WERI-Rb-1 (cell line): Measurements from ENCODE around the gene ZNF407.

ENCODE experiments used
- DNase-seq: peaks from one replicate; pipeline ENCODE4 v3.0.0-alpha.2; 2020
- H3K27ac ChIP-seq: fragments of 250-450 bp; sonication (Bioruptor Pico); 2 replicates; pipeline ENCODE4 v1.5.1; 2020; ENCODE audit warnings: mild to moderate bottlenecking, moderate library complexity
- H3K27me3 ChIP-seq: fragments of 250-450 bp; sonication (Bioruptor Pico); 2 replicates; pipeline ENCODE4 v1.5.1; 2021; ENCODE audit warnings: mild to moderate bottlenecking, low read depth, moderate library complexity; ENCODE audit not compliant: insufficient read depth, severe bottlenecking
- H3K36me3 ChIP-seq: fragments of 250-450 bp; sonication (Bioruptor Pico); 2 replicates; pipeline ENCODE4 v1.5.1; 2020; ENCODE audit warnings: mild to moderate bottlenecking, moderate library complexity
- H3K4me3 ChIP-seq: 2 replicates; pipeline ENCODE4 v1.5.1; 2011; ENCODE audit warnings: low read depth, mild to moderate bottlenecking, control low read depth, low read length
- H3K9me3 ChIP-seq: fragments of 250-450 bp; sonication (Bioruptor Pico); 2 replicates; pipeline ENCODE4 v1.5.1; 2021; ENCODE audit warnings: mild to moderate bottlenecking, moderate library complexity; ENCODE audit not compliant: severe bottlenecking
- TF ChIP-seq, protein P1 (sequence below): IDR thresholded peaks from 2 replicates; pipeline ENCODE4 v1.5.1; 2011; ENCODE audit warnings: low read depth, mild to moderate bottlenecking, control low read depth, inconsistent platforms, low read length

ZNF407 gene

GRCh38 chr18:74632351-74632679 is 34.6 kb downstream of the ZNF407 start:
- Histone ChIP-seq H3K36me3 (peaks cover 21% of the 10 kb centered on the region), H3K4me3 (no peak overlapping the region), H3K27ac (no peak overlapping the region), H3K9me3 (no peaks in the 10 kb centered on the region), H3K27me3 (no peaks in the 10 kb centered on the region)
- DNase-seq = no peak
- TF ChIP-seq, protein P1, sequence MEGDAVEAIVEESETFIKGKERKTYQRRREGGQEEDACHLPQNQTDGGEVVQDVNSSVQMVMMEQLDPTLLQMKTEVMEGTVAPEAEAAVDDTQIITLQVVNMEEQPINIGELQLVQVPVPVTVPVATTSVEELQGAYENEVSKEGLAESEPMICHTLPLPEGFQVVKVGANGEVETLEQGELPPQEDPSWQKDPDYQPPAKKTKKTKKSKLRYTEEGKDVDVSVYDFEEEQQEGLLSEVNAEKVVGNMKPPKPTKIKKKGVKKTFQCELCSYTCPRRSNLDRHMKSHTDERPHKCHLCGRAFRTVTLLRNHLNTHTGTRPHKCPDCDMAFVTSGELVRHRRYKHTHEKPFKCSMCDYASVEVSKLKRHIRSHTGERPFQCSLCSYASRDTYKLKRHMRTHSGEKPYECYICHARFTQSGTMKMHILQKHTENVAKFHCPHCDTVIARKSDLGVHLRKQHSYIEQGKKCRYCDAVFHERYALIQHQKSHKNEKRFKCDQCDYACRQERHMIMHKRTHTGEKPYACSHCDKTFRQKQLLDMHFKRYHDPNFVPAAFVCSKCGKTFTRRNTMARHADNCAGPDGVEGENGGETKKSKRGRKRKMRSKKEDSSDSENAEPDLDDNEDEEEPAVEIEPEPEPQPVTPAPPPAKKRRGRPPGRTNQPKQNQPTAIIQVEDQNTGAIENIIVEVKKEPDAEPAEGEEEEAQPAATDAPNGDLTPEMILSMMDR = no peak

- TF ChIP-seq, protein P1 = no peak
- no peak for DNase-seq
- H3K27ac ChIP-seq = no peak overlapping the region
Measured at GRCh38 chr18:74632856-74633255, 35.2 kb downstream of the ZNF407 start.

DNA sequence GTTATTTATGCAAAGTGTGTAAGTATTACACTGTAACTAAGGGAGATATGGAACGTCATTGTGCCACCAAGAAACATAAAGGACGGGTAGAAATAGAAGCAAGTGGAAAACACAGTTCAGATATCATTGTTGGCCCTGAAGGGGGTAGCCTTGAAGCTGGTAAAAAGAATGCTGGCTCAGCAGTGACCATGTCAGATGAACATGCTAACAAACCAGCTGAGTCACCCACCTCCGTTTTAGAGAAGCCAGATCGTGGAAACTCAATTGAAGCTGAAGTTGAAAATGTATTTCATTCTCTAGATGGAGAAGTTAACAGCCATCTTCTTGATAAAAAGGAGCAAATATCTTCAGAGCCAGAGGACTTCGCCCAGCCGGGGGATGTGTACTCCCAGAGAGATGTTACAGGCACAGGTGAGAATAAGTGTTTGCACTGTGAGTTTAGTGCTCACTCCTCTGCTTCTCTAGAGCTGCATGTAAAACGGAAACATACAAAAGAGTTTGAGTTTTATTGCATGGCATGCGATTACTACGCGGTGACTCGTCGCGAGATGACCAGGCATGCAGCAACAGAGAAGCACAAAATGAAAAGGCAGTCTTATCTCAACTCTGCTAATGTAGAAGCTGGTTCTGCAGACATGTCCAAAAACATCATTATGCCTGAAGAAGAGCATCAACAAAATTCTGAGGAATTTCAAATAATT is 36.1 kb downstream of the ZNF407 start:
- Histone ChIP-seq H3K36me3 (peaks cover 21% of the 10 kb centered on the region), H3K27ac (no peak overlapping the region), H3K4me3 (no peak overlapping the region), H3K27me3 (no peaks in the 10 kb centered on the region), H3K9me3 (no peaks in the 10 kb centered on the region)
- TF ChIP-seq, protein P1 = no peak
- no peak for DNase-seq

More at GRCh38 chr18:74632856-74633255, 35.2 kb downstream of the ZNF407 start:
- H3K9me3 ChIP-seq = no peaks in the 10 kb centered on the region
- no peaks in the 10 kb centered on the region for H3K27me3 ChIP-seq
- H3K36me3 ChIP-seq = peaks cover 21% of the 10 kb centered on the region
- no peak overlapping the region for H3K4me3 ChIP-seq

DNA sequence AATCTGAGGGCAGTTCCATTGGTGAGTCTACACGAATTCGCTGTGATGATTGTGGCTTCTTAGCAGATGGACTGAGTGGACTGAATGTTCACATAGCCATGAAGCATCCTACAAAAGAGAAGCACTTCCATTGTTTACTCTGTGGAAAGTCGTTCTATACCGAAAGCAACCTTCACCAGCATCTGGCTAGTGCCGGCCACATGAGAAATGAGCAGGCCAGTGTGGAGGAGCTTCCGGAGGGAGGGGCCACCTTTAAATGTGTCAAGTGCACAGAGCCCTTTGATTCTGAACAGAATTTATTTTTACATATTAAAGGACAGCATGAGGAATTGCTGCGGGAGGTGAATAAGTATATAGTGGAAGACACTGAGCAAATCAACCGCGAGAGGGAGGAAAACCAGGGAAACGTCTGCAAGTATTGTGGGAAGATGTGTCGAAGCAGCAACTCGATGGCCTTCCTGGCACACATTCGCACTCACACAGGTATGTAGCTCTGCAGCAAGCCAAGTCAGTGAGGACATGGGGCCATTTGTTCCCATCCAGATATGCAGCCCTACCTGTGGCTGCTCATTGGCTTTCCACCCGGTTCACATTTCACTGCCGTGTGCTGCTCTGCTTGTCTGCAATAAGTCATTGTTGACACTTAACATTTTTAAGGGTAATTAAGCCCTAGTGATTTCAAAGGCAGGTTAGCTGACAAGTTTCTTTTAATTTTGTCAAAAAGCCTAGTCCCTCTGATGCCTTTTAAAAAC is 37.7 kb downstream of the ZNF407 start:
- H3K4me3 ChIP-seq = no peak overlapping the region
- H3K27me3 ChIP-seq = no peaks in the 10 kb centered on the region
- DNase-seq = no peak
- H3K9me3 ChIP-seq = no peaks in the 10 kb centered on the region
- peaks cover 21% of the 10 kb centered on the region for H3K36me3 ChIP-seq
- TF ChIP-seq, protein P1 = no peak
- no peak overlapping the region for H3K27ac ChIP-seq

DNA sequence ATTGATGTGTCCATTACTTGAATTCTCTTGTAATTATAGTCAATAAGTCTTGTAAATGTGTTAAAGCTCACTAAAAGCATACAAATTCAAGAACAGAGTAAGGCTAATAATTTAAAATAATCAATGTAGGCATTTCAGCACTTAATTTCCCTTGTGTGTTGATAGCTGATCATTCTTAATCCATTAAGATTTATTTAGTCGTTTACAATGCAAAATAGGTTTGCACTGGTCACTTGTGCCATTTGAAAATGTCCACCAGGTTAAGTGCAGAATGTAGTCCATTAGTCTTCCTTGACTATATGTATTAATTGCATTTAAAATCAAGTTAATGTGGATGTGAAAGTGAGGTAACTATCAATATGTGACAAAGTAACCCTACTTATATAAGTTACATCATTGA is 39.4 kb downstream of the ZNF407 start:
- Histone ChIP-seq H3K4me3 (no peak overlapping the region), H3K27me3 (no peaks in the 10 kb centered on the region), H3K36me3 (peaks cover 13% of the 10 kb centered on the region), H3K9me3 (no peaks in the 10 kb centered on the region), H3K27ac (no peak overlapping the region)
- TF ChIP-seq, protein P1 = no peak
- no peak for DNase-seq
